ENCODE measurements around the gene CXorf65. TPM values are rescaled to one million over a fixed set of nuclear protein-coding genes. Genes with fewer than 3 reads are reported as not detected.

The CXorf65 gene
- total RNA-seq (3.0 TPM), polyA plus RNA-seq (ENCODE audit: insufficient read depth, low read depth, low replicate concordance) (not detected)
- long read RNA-seq, donor 1 = 0 reads
- long read RNA-seq, donor 2 = 0 reads
- long read RNA-seq, donor 3 = 0 reads
- long read RNA-seq, donor 4 = 0 reads
- long read RNA-seq, donor 5 = 0 reads
- long read RNA-seq, donor 6 = 0 reads
- long read RNA-seq, donor 7, partial matches to known transcripts = 0 of 1 reads
- long read RNA-seq, donor 7, other reads (novel, unspliced or antisense) = 0 of 1 reads
- long read RNA-seq, donor 8 = 0 reads
- long read RNA-seq, donor 9 = 0 reads
- long read RNA-seq, donor 10 = 0 reads

- H3K9me3 ChIP-seq (ENCODE audit: control insufficient read depth in 2 of 3, insufficient read depth in 1 of 3, low read length in 3 of 3) = no peaks in the 10 kb centered on the region
- no peaks in the 10 kb centered on the region for H3K27me3 ChIP-seq (ENCODE audit: control insufficient read depth, insufficient read depth, low read length)
- no peaks in the 10 kb centered on the region for H3K36me3 ChIP-seq (ENCODE audit: control insufficient read depth in 2 of 3, insufficient read depth in 3 of 3, low read length in 3 of 3)
- no peak within 1 kb of the TSS for H3K27ac ChIP-seq (ENCODE audit: low read depth in 2 of 2, low read length in 2 of 2)
- no peak within 1 kb of the TSS for H3K9ac ChIP-seq (ENCODE audit: low read length in 3 of 3)
- TF ChIP-seq CTCF (IDR thresholded peaks at IDR 0.05; ENCODE audit: borderline replicate concordance, extremely low read depth, insufficient read depth) = no peak
- no peaks in the 10 kb centered on the region for H3K4me1 ChIP-seq (ENCODE audit: control insufficient read depth in 2 of 3, insufficient read depth in 2 of 3, low read depth in 1 of 3, low read length in 3 of 3)
- DNase-seq (no peak), FAIRE-seq (no peak)
- no peak within 1 kb of the TSS for H3K4me3 ChIP-seq (ENCODE audit: low read length in 3 of 3)
- intact Hi-C loops (cut with DNase I) = no loop called here
Measured at GRCh38 chrX:71106427-71106826, at the start of gene CXorf65. CXorf65 (minus strand) TSS chrX:71106740; CDS start chrX:71106556, 184 bp downstream.

GRCh38 chrX:71154641-71155040 lies 48.1 kb upstream of the CXorf65 start:
- H3K4me1 ChIP-seq (ENCODE audit: control insufficient read depth in 2 of 3, insufficient read depth in 2 of 3, low read depth in 1 of 3, low read length in 3 of 3) = no peaks in the 10 kb centered on the region
- H3K27ac ChIP-seq (ENCODE audit: low read depth in 2 of 2, low read length in 2 of 2) = no peak overlapping the region
- no peak for TF ChIP-seq CTCF (IDR thresholded peaks at IDR 0.05; ENCODE audit: borderline replicate concordance, extremely low read depth, insufficient read depth)
- no peak overlapping the region for H3K4me3 ChIP-seq (ENCODE audit: low read length in 3 of 3)
- H3K27me3 ChIP-seq (ENCODE audit: control insufficient read depth, insufficient read depth, low read length) = no peaks in the 10 kb centered on the region
- DNase-seq (no peak), FAIRE-seq (no peak)
- H3K9ac ChIP-seq (ENCODE audit: low read length in 3 of 3) = no peak overlapping the region
- H3K36me3 ChIP-seq (ENCODE audit: control insufficient read depth in 2 of 3, insufficient read depth in 3 of 3, low read length in 3 of 3) = peaks cover 0 to 2% (median 0%) of the 10 kb centered on the region in 3 donors
- H3K9me3 ChIP-seq (ENCODE audit: control insufficient read depth in 2 of 3, insufficient read depth in 1 of 3, low read length in 3 of 3) = no peaks in the 10 kb centered on the region
- intact Hi-C loops (cut with DNase I) = no loop called here

- no peak overlapping the region for H3K4me3 ChIP-seq (ENCODE audit: low read length in 3 of 3)
- FAIRE-seq = no peak
- TF ChIP-seq CTCF (IDR thresholded peaks at IDR 0.05; ENCODE audit: borderline replicate concordance, extremely low read depth, insufficient read depth) = no peak
- DNase-seq = no peak
- no peak overlapping the region for H3K27ac ChIP-seq (ENCODE audit: low read depth in 2 of 2, low read length in 2 of 2)
- no peaks in the 10 kb centered on the region for H3K27me3 ChIP-seq (ENCODE audit: control insufficient read depth, insufficient read depth, low read length)
- no peaks in the 10 kb centered on the region for H3K4me1 ChIP-seq (ENCODE audit: control insufficient read depth in 2 of 3, insufficient read depth in 2 of 3, low read depth in 1 of 3, low read length in 3 of 3)
- H3K9me3 ChIP-seq (ENCODE audit: control insufficient read depth in 2 of 3, insufficient read depth in 1 of 3, low read length in 3 of 3) = no peaks in the 10 kb centered on the region
- intact Hi-C loops (cut with DNase I) = no loop called here
- peaks cover 0 to 2% (median 0%) of the 10 kb centered on the region in 3 donors for H3K36me3 ChIP-seq (ENCODE audit: control insufficient read depth in 2 of 3, insufficient read depth in 3 of 3, low read length in 3 of 3)
- H3K9ac ChIP-seq (ENCODE audit: low read length in 3 of 3) = no peak overlapping the region
Measured at GRCh38 chrX:71154196-71154595, 47.7 kb upstream of the CXorf65 start.

All from kidney (tissue), 22 donors.